Loucy (cell line): ENCODE measurements around the gene PAFAH1B2.

Source experiments
- CTCF ChIP-seq: fragments of 200-600 bp; sonication (generic); conservative IDR thresholded peaks from 2 replicates; pipeline ENCODE4 v1.5.1; 2014; ENCODE audit warnings: mild to moderate bottlenecking, antibody characterized with exemption, low read length
- EZH2phosphoT487 ChIP-seq: fragments of 200-600 bp; IDR thresholded peaks from 2 replicates; pipeline ENCODE4 v1.6.1; 2018; ENCODE audit warnings: antibody characterized with exemption, mild to moderate bottlenecking, moderate library complexity, borderline replicate concordance

GRCh38 chr11:117127171-117127901, 16.8 kb upstream of the PAFAH1B2 start:
- TF ChIP-seq CTCF: no peak
- TF ChIP-seq EZH2phosphoT487: no peak
